BJ (cell line): ENCODE data around the gene APBB2. TPM values are rescaled to one million over a fixed set of nuclear protein-coding genes. Genes with fewer than 3 reads are reported as not detected.
"Not testable (repeated sequence)": the region's sequence is repeated elsewhere in the genome, so short reads cannot be mapped to it uniquely, and the experiment has no call there.

Experiments
- CTCF ChIA-PET: fragments of 350-600 bp; formaldehyde crosslinking; extraction: SDS; loops from one replicate; lab custom pipeline; 2021; ENCODE audit warnings: antibody characterized with exemption, inconsistent platforms; lab: Yijun Ruan, JAX
- POLR2A ChIA-PET: fragments of 300-600 bp; sonication (Branson Sonifier 250); formaldehyde crosslinking; extraction: SDS; loops from one replicate; lab custom pipeline; 2021; ENCODE audit warnings: antibody characterized with exemption; lab: Charles Lee
- DNase-seq: peaks from one replicate; pipeline ENCODE4 v3.0.0-alpha.2; 2011; ENCODE audit warnings: low read depth
- H3K27me3 ChIP-seq: 2 replicates; pipeline ENCODE4 v1.6.0; 2011; ENCODE audit warnings: low read length; ENCODE audit not compliant: control insufficient read depth, insufficient read depth
- H3K36me3 ChIP-seq: 2 replicates; pipeline ENCODE4 v1.5.1; 2011; ENCODE audit warnings: low read length; ENCODE audit not compliant: control insufficient read depth, insufficient read depth
- H3K4me3 ChIP-seq: 2 replicates; pipeline ENCODE4 v1.5.1; 2011; ENCODE audit warnings: low read depth, mild to moderate bottlenecking, control low read depth, low read length
- polyA plus RNA-seq: library from polyadenylated mRNA; depleted of rRNA; stranded (reverse); fragments of >200 nt; gene quantifications from 2 replicates; pipeline ENCODE4 v1.2.3, GENCODE V29; 2011
- TF ChIP-seq, protein P1 (sequence below): IDR thresholded peaks from 2 replicates; pipeline ENCODE4 v1.5.1; 2011; ENCODE audit warnings: low read depth, mild to moderate bottlenecking, control low read depth, inconsistent platforms, low read length, moderate library complexity; ENCODE audit not compliant: insufficient read depth

Gene APBB2
- polyA plus RNA-seq, 1 experiment, result 50.3 TPM

DNA sequence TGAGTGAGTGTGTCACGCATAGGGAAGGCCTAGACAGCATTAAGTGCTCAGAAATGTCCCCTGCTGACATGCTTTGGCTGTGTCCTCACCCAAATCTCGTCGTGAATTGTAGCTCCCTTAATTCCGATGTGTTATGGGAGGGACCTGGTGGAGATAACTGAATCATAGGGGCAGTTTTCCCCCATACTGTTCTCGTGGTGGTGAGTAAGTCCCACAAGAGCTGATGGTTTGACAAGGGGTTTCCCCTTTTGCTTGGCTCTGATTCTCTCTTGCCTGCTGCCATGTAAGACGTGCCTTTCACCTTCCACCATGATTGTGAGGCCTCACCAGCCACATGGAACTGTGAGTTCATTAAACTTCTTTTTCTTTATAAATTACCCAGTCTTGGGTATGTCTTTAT, 386.6 kb downstream of the APBB2 start:
- Histone ChIP-seq H3K4me3 (no peak overlapping the region), H3K27me3 (no peaks in the 10 kb centered on the region), H3K36me3 (peaks cover 18% of the 10 kb centered on the region)
- ChIA-PET CTCF (interaction anchor here (1.5 kb wide), 1 partner anchor 13 kb away, joined by 7 read pairs; no protein-coding TSS in a partner anchor), POLR2A (no interaction called here)
- TF ChIP-seq, protein P1, sequence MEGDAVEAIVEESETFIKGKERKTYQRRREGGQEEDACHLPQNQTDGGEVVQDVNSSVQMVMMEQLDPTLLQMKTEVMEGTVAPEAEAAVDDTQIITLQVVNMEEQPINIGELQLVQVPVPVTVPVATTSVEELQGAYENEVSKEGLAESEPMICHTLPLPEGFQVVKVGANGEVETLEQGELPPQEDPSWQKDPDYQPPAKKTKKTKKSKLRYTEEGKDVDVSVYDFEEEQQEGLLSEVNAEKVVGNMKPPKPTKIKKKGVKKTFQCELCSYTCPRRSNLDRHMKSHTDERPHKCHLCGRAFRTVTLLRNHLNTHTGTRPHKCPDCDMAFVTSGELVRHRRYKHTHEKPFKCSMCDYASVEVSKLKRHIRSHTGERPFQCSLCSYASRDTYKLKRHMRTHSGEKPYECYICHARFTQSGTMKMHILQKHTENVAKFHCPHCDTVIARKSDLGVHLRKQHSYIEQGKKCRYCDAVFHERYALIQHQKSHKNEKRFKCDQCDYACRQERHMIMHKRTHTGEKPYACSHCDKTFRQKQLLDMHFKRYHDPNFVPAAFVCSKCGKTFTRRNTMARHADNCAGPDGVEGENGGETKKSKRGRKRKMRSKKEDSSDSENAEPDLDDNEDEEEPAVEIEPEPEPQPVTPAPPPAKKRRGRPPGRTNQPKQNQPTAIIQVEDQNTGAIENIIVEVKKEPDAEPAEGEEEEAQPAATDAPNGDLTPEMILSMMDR, result no peak
- DNase-seq, result no peak

DNA sequence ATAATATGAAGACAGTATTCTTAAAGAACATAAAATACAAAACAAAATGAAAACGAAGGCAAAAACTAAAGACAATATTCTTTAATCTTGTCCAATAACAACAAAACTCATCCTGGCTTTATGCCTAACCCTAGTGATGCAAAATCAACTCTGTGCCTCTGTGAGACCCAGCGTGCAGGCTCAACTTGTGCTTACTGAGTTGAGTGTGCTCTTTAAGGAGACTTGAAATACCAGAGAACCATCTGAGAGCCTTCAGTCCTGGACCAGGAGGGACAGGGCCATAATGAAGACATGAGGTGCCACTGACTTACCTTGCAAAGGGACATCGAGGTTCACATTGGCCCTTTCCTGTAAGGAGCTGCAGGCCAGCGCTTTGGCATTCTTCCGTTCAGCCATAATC, 387.5 kb downstream of the APBB2 start:
- POLR2A ChIA-PET, result no interaction called here
- Histone ChIP-seq H3K4me3 (no peak overlapping the region), H3K36me3 (peaks cover 23% of the 10 kb centered on the region), H3K27me3 (no peaks in the 10 kb centered on the region)
- TF ChIP-seq, protein P1, result no peak
- DNase-seq, result no peak
- CTCF ChIA-PET, result interaction anchor here (0.7 to 1.5 kb wide), 2 partner anchors 14 to 428 kb away, joined by 3 to 7 read pairs; no protein-coding TSS in a partner anchor

DNA sequence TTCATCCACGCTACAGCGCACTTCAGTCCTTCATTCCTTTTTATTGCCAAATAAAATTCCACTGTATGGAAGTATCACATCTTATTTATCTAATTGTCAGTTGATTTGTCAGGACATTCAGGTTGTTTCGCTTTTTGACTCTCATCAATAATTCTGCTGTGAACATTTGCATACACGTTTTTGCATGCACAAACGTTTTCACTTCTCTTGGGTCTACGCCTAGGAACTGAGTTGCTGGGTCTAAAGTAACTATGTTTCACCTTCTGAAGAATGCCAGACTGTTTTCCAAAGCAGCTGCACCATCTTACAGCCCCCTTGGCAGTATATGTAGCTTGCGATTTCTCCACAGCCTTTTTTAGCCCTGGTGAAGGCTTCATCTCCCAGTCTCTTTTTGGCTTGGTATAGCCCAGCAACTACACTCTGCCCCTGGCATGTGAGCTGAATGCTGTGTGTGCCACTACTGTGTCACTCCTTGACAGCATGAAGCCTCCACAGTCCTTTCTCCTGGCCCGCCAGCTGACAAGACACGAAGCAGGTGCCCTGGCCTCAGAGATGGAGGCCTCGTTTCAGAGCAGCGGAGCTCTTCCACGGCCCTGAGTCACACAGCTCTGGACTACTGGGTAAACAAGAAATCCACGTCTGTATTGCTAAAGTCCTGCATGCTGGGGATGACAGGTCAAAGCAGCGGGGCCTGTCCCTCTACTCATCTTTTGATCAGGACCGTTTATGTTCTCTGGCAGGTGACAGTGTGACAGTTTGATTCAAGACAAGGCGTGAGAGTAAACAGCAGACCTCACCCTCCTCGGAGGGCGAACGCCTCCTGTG, 389.1 kb downstream of the APBB2 start:
- peaks cover 21% of the 10 kb centered on the region for H3K36me3 ChIP-seq
- no peak overlapping the region for H3K4me3 ChIP-seq
- TF ChIP-seq, protein P1, result no peak
- POLR2A ChIA-PET, result no interaction called here
- H3K27me3 ChIP-seq, result no peaks in the 10 kb centered on the region
- CTCF ChIA-PET, result interaction anchor here (1.5 kb wide), 1 partner anchor 16 kb away, joined by 6 read pairs; no protein-coding TSS in a partner anchor
- no peak for DNase-seq

DNA sequence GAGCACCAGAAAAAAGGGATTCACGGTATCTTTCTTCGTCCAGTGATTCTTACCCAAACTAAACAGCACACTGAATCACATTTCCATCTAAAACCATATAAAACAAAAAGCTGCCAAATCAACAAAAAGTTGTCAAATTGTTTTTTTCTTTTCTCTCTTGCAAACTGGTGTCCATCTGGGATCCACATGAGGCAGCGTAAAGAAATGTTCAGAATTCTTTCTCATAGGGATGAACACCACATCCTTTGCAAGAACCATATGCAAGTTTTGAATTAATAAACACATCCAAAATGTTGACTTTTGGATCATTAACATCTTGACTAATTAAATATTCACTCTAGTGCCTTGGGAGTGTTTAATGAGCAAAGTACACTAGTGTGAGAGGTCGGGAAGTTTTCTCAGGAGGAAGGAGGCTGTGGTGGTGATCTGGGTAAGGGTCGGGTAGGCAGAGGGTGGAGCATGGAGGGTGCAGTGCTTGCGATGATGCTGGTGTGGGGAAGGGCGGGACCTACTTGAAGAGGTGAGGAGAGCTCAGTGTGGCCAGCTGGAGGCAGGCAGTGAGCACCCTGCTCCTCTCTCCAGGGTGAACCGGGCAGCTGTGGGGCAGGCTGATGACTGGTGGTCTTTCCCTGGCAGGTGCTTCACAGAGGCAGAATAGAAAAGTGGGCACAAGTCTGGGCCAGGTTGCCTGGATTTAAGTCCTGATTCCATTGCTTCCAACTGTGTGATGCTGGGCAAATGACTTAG, 391.7 kb downstream of the APBB2 start:
- no peak overlapping the region for H3K4me3 ChIP-seq
- no peaks in the 10 kb centered on the region for H3K27me3 ChIP-seq
- POLR2A ChIA-PET, result no interaction called here
- DNase-seq, result no peak
- H3K36me3 ChIP-seq, result peaks cover 18% of the 10 kb centered on the region
- TF ChIP-seq, protein P1, result no peak
- CTCF ChIA-PET, result interaction anchor here (1.8 kb wide), 1 partner anchor 18 kb away, joined by 5 read pairs; no protein-coding TSS in a partner anchor

DNA sequence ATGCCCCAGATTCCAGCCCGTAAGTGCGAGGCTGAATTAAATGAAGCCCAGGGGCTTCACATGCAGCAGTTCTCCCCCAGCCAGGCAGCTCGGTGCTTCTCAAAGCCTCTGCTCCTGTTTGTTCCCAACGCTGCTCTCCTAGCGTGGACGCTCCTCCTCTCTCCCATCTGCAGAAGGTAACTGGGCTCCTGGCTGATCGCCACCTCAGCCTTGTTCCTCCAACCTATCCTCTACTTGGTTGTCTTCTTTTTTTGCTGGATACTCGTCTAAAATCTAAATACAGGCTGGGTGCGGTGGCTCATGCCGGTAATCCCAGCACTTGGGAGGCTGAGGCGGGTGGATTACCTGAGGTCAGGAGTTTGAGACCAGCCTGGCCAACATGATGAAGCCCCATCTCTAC, 394.2 kb downstream of the APBB2 start:
- no peaks in the 10 kb centered on the region for H3K27me3 ChIP-seq
- TF ChIP-seq, protein P1, result no peak
- DNase-seq, result no peak
- ChIA-PET POLR2A (no interaction called here), CTCF (interaction anchor here (1.0 kb wide), 1 partner anchor 20 kb away, joined by 4 read pairs; no protein-coding TSS in a partner anchor)
- no peak overlapping the region for H3K4me3 ChIP-seq
- H3K36me3 ChIP-seq, result peaks cover 16% of the 10 kb centered on the region

DNA sequence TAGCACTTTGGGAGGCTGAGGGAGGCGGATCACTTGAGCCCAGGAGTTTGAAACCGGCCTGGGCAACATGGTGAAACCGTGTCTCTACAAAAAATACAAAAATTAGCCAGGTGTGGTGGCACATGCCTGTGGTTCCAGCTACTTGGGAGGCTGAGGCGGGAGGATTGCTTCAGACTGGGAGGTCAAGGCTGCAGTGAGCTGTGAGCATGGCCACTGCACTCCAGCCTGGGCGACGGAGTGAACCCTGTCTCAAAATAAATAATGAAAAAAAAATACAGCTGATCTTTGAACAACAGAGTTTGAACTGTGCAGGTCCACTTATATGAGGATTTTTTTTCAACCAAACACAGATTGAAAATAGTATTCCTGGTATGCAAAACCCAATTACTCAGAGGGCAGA, 397.2 kb downstream of the APBB2 start:
- H3K36me3 ChIP-seq, CTCF ChIA-PET, H3K4me3 ChIP-seq, POLR2A ChIA-PET, H3K27me3 ChIP-seq, DNase-seq: not testable (repeated sequence)
